HG03520 (cell line): ENCODE results near the gene DNMBP.
A peak's percentile ranks its signal among the peaks of the same experiment; 100 is the strongest.
"Not testable (repeated sequence)": the region's sequence is repeated elsewhere in the genome, so short reads cannot be mapped to it uniquely, and the experiment has no call there.

Experiments used
- ATAC-seq: cut with Tn5 transposase; IDR thresholded peaks from one replicate; pipeline ENCODE4 v1.9.1; 2021; ENCODE audit warnings: mild to moderate bottlenecking, moderate library complexity; ENCODE audit not compliant: unreplicated experiment

Gene DNMBP

GRCh38 chr10:99952799-99953198, 56.9 kb downstream of the DNMBP start:
- no peak for ATAC-seq

- ATAC-seq, result not testable (repeated sequence)
Observed at GRCh38 chr10:99946051-99946450, 63.7 kb downstream of the DNMBP start.

GRCh38 chr10:99945263-99945662, 64.5 kb downstream of the DNMBP start:
- no peak for ATAC-seq

GRCh38 chr10:99944860-99945259, 64.9 kb downstream of the DNMBP start:
- ATAC-seq, result no peak

GRCh38 chr10:99943908-99944307, 65.8 kb downstream of the DNMBP start:
- ATAC-seq, result no peak

- no peak for ATAC-seq
Observed at GRCh38 chr10:99941942-99942820, 67.6 kb downstream of the DNMBP start.

- peak; percentile 77 for ATAC-seq
Observed at GRCh38 chr10:99938563-99938962, 71.2 kb downstream of the DNMBP start.

GRCh38 chr10:99937630-99938029, 72.1 kb downstream of the DNMBP start:
- ATAC-seq, result no peak

- ATAC-seq, result not testable (repeated sequence)
Observed at GRCh38 chr10:99932203-99932957, 77.4 kb downstream of the DNMBP start.

- ATAC-seq, result no peak
Observed at GRCh38 chr10:99930731-99931550, 78.8 kb downstream of the DNMBP start.

- ATAC-seq, result no peak
Observed at GRCh38 chr10:99929360-99929759, 80.4 kb downstream of the DNMBP start.

- no peak for ATAC-seq
Observed at GRCh38 chr10:99927721-99928280, 81.9 kb downstream of the DNMBP start.

GRCh38 chr10:99926925-99927720, 82.6 kb downstream of the DNMBP start:
- no peak for ATAC-seq

- ATAC-seq, result no peak
Observed at GRCh38 chr10:99924451-99925255, 85.1 kb downstream of the DNMBP start.

- ATAC-seq, result no peak
Observed at GRCh38 chr10:99921948-99922347, 87.8 kb downstream of the DNMBP start.

GRCh38 chr10:99920901-99921300, 88.8 kb downstream of the DNMBP start:
- ATAC-seq, result no peak

- ATAC-seq, result no peak
Observed at GRCh38 chr10:99920486-99920885, 89.3 kb downstream of the DNMBP start.

- ATAC-seq, result no peak
Observed at GRCh38 chr10:99917963-99918825, 91.6 kb downstream of the DNMBP start.
